Loucy (cell line): Measurements from ENCODE around the gene RAN.
"Not testable (repeated sequence)": the region's sequence is repeated elsewhere in the genome, so short reads cannot be mapped to it uniquely, and the experiment has no call there.

Source experiments
- H2AFZ ChIP-seq: fragments of 200-600 bp; sonication (generic); 2 replicates; pipeline ENCODE4 v1.6.0; 2016; ENCODE audit warnings: antibody characterized with exemption, mild to moderate bottlenecking, low read length, moderate library complexity
- H3F3A ChIP-seq: fragments of 200-600 bp; 2 replicates; pipeline ENCODE4 v1.6.0; 2016; ENCODE audit warnings: antibody characterized with exemption, low read depth, mild to moderate bottlenecking
- H3K27me3 ChIP-seq: fragments of 200-600 bp; sonication (generic); 2 replicates; pipeline ENCODE4 v1.6.1; 2014; ENCODE audit warnings: low read length, mild to moderate bottlenecking; ENCODE audit not compliant: insufficient read depth, poor library complexity, severe bottlenecking
- H3K36me3 ChIP-seq: fragments of 200-600 bp; sonication (generic); 2 replicates; pipeline ENCODE4 v1.6.1; 2016; ENCODE audit warnings: low read length; ENCODE audit not compliant: insufficient read depth
- H3K4me1 ChIP-seq: fragments of 200-600 bp; sonication (generic); 2 replicates; pipeline ENCODE4 v1.5.1; 2014; ENCODE audit warnings: low read length, mild to moderate bottlenecking; ENCODE audit not compliant: insufficient read depth, poor library complexity, severe bottlenecking
- H3K4me2 ChIP-seq: fragments of 200-600 bp; sonication (generic); 2 replicates; pipeline ENCODE4 v1.6.0; 2014; ENCODE audit warnings: antibody characterized with exemption, low read length, low read depth, mild to moderate bottlenecking; ENCODE audit not compliant: poor library complexity, severe bottlenecking
- H3K4me3 ChIP-seq: fragments of 200-600 bp; sonication (generic); 2 replicates; pipeline ENCODE4 v1.5.1; 2014; ENCODE audit warnings: low read length, mild to moderate bottlenecking, mixed read lengths; ENCODE audit not compliant: poor library complexity, severe bottlenecking
- H3K79me2 ChIP-seq: fragments of 200-600 bp; sonication (generic); 2 replicates; pipeline ENCODE4 v1.6.1; 2014; ENCODE audit warnings: low read length; ENCODE audit not compliant: insufficient read depth
- H3K9ac ChIP-seq: fragments of 200-600 bp; sonication (generic); 2 replicates; pipeline ENCODE4 v1.6.0; 2014; ENCODE audit warnings: mild to moderate bottlenecking, low read depth, low read length, moderate library complexity; ENCODE audit not compliant: poor library complexity, severe bottlenecking
- H3K9me2 ChIP-seq: fragments of 200-600 bp; sonication (generic); replicated peaks from 2 replicates; pipeline ENCODE4 v1.6.1; 2016; ENCODE audit warnings: low read depth, low read length, mixed read lengths
- H3K9me3 ChIP-seq: fragments of 200-600 bp; sonication (generic); 2 replicates; pipeline ENCODE4 v1.6.1; 2014; ENCODE audit warnings: mild to moderate bottlenecking, antibody characterized with exemption, low read length, low read depth; ENCODE audit not compliant: insufficient read depth
- H4K20me1 ChIP-seq: fragments of 200-600 bp; sonication (generic); 2 replicates; pipeline ENCODE4 v1.6.0; 2014; ENCODE audit warnings: antibody characterized with exemption, low read length, mild to moderate bottlenecking; ENCODE audit not compliant: insufficient read depth, poor library complexity, severe bottlenecking
- EZH2phosphoT487 ChIP-seq: fragments of 200-600 bp; IDR thresholded peaks from 2 replicates; pipeline ENCODE4 v1.6.1; 2018; ENCODE audit warnings: antibody characterized with exemption, mild to moderate bottlenecking, moderate library complexity, borderline replicate concordance
- TF ChIP-seq, protein P1 (sequence below): fragments of 200-600 bp; sonication (generic); conservative IDR thresholded peaks from 2 replicates; pipeline ENCODE4 v1.5.1; 2014; ENCODE audit warnings: mild to moderate bottlenecking, antibody characterized with exemption, low read length

Gene RAN

GRCh38 chr12:130904064-130904463 is 32.2 kb downstream of the RAN start:
- H4K20me1 ChIP-seq: no peaks in the 10 kb centered on the region
- H3K9me2 ChIP-seq: no peaks in the 10 kb centered on the region
- H3K27me3 ChIP-seq: no peaks in the 10 kb centered on the region
- no peak overlapping the region for H2AFZ ChIP-seq
- H3K4me3 ChIP-seq: no peak overlapping the region
- no peaks in the 10 kb centered on the region for H3F3A ChIP-seq
- no peak overlapping the region for H3K9ac ChIP-seq
- no peaks in the 10 kb centered on the region for H3K4me1 ChIP-seq
- peaks cover 6% of the 10 kb centered on the region; the same call in 1 of the 2 replicates for H3K9me3 ChIP-seq
- no peaks in the 10 kb centered on the region for H3K36me3 ChIP-seq
- no peak overlapping the region for H3K4me2 ChIP-seq
- no peaks in the 10 kb centered on the region for H3K79me2 ChIP-seq
- TF ChIP-seq EZH2phosphoT487: no peak
- TF ChIP-seq, protein P1, sequence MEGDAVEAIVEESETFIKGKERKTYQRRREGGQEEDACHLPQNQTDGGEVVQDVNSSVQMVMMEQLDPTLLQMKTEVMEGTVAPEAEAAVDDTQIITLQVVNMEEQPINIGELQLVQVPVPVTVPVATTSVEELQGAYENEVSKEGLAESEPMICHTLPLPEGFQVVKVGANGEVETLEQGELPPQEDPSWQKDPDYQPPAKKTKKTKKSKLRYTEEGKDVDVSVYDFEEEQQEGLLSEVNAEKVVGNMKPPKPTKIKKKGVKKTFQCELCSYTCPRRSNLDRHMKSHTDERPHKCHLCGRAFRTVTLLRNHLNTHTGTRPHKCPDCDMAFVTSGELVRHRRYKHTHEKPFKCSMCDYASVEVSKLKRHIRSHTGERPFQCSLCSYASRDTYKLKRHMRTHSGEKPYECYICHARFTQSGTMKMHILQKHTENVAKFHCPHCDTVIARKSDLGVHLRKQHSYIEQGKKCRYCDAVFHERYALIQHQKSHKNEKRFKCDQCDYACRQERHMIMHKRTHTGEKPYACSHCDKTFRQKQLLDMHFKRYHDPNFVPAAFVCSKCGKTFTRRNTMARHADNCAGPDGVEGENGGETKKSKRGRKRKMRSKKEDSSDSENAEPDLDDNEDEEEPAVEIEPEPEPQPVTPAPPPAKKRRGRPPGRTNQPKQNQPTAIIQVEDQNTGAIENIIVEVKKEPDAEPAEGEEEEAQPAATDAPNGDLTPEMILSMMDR: no peak

DNA sequence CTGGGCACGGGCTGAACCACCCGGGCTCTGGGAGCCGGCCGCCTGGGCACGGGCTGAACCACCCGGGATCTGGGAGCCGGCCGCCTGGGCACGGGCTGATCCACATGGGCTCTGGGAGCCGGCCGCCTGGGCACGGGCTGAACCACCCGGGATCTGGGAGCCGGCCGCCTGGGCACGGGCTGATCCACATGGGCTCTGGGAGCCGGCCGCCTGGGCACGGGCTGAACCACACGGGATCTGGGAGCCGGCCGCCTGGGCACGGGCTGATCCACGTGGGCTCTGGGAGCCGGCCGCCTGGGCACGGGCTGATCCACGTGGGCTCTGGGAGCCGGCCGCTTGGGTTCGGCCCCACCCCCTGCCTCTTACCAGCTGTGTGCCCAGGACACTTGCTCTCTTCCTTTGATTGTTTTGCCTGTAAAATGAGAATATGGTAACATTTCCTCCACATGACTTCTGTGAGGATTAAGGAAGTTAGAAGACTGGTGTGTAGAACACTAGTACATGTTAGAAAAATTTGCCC is 33.1 kb downstream of the RAN start:
- not testable (repeated sequence) for H3K4me3 ChIP-seq, H3K9me3 ChIP-seq, H3K36me3 ChIP-seq, H3K4me1 ChIP-seq, H3K9me2 ChIP-seq, H2AFZ ChIP-seq, H4K20me1 ChIP-seq, H3F3A ChIP-seq, H3K79me2 ChIP-seq, H3K9ac ChIP-seq, H3K27me3 ChIP-seq, H3K4me2 ChIP-seq

DNA sequence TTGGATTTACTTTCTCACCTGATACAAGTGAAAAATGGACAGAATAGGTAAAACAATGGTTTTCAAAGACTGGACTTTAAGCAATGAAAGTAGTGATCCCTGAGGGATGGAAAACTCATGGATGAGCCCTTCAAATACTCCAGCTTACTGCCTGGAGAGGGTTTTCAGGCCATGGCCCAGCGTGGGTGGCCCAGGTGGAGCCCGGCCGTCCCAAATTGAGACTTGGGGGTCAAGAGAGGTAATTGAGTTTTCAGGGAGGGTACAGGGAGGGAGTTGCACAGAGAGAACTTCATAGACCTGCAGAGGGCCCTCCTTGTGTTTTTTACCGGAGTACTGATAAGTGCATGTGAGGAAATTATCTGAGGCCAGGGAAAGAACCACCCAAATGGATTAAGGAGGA is 37.2 kb downstream of the RAN start:
- Histone ChIP-seq H3K36me3 (no peaks in the 10 kb centered on the region), H2AFZ (no peak overlapping the region), H3K9ac (no peak overlapping the region), H3K27me3 (no peaks in the 10 kb centered on the region), H3K79me2 (no peaks in the 10 kb centered on the region), H3K4me3 (no peak overlapping the region), H3K4me1 (no peaks in the 10 kb centered on the region), H3K4me2 (no peak overlapping the region), H4K20me1 (no peaks in the 10 kb centered on the region), H3F3A (no peaks in the 10 kb centered on the region), H3K9me2 (no peaks in the 10 kb centered on the region), H3K9me3 (peaks cover 15% of the 10 kb centered on the region; the same call in 1 of the 2 replicates)
- TF ChIP-seq, protein P1: no peak
- no peak for TF ChIP-seq EZH2phosphoT487

DNA sequence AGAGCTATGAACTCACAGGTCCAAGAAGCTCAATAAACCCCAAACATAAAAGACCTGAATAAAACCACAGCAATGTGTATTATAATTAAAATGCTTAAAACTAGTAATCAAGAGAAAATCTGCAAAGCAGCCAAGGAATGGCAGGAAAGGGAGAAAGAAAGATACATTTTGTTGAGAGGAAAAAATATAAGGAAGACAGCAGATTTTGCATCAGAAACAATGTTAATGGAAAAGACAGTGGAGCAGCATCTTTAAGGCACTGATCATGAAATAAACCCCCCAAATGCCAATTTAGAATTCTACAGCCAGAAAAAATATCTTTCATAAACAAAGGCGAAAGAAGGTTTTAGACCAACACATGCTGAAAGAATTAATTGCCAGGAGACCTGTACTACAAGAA is 39.3 kb downstream of the RAN start:
- H3K4me2 ChIP-seq: no peak overlapping the region
- TF ChIP-seq, protein P1: no peak
- TF ChIP-seq EZH2phosphoT487: no peak
- H3K27me3 ChIP-seq: no peaks in the 10 kb centered on the region
- H4K20me1 ChIP-seq: no peaks in the 10 kb centered on the region
- no peaks in the 10 kb centered on the region for H3K4me1 ChIP-seq
- no peaks in the 10 kb centered on the region for H3F3A ChIP-seq
- no peak overlapping the region for H3K4me3 ChIP-seq
- no peaks in the 10 kb centered on the region for H3K9me2 ChIP-seq
- H3K79me2 ChIP-seq: no peaks in the 10 kb centered on the region
- H2AFZ ChIP-seq: no peak overlapping the region
- H3K36me3 ChIP-seq: no peaks in the 10 kb centered on the region
- peaks cover 15% of the 10 kb centered on the region; the same call in 1 of the 2 replicates for H3K9me3 ChIP-seq
- H3K9ac ChIP-seq: no peak overlapping the region
